Tibial nerve (tissue), 4 donors: ENCODE results near the gene MLANA.

ENCODE experiments used
- CTCF ChIP-seq, 5 experiments: fragments of 200-600 bp in 3 of 5; fragments of 450-650 bp in 2 of 5; sonication (generic) in 3 of 5; IDR thresholded peaks; one replicate each; pipeline ENCODE4 v1.5.1; 2016 to 2019; ENCODE audit warnings: antibody characterized with exemption in 5 of 5, mild to moderate bottlenecking in 3 of 5, moderate library complexity in 2 of 5
- EP300 ChIP-seq, 2 donors: sonication (generic); formaldehyde crosslinking; IDR thresholded peaks; one replicate each; pipeline ENCODE4 v1.6.1; 2017; ENCODE audit warnings: antibody characterized with exemption in 2 of 2, mild to moderate bottlenecking in 1 of 2
- POLR2A ChIP-seq, 2 donors: fragments of 450-650 bp; IDR thresholded peaks; one replicate each; pipeline ENCODE4 v1.6.1; 2017; ENCODE audit warnings: antibody characterized with exemption in 2 of 2, mild to moderate bottlenecking in 2 of 2, moderate library complexity in 2 of 2

- no peak for TF ChIP-seq CTCF (IDR thresholded peaks at IDR 0.05)
- TF ChIP-seq POLR2A (IDR thresholded peaks at IDR 0.05): no peak
- no peak for TF ChIP-seq EP300 (IDR thresholded peaks at IDR 0.05)
These were observed 3.0 kb downstream of the MLANA start for GRCh38 chr9:5893591-5894236.
